ENCODE results near the gene STC2. TPM values are rescaled to one million over a fixed set of nuclear protein-coding genes. Genes with fewer than 3 reads are reported as not detected.

The STC2 gene
- polyA plus RNA-seq, 1 donor (not counting 4 experiments of a cell fraction or from before 2014, with no cell fraction given) = 4.3 TPM

DNA sequence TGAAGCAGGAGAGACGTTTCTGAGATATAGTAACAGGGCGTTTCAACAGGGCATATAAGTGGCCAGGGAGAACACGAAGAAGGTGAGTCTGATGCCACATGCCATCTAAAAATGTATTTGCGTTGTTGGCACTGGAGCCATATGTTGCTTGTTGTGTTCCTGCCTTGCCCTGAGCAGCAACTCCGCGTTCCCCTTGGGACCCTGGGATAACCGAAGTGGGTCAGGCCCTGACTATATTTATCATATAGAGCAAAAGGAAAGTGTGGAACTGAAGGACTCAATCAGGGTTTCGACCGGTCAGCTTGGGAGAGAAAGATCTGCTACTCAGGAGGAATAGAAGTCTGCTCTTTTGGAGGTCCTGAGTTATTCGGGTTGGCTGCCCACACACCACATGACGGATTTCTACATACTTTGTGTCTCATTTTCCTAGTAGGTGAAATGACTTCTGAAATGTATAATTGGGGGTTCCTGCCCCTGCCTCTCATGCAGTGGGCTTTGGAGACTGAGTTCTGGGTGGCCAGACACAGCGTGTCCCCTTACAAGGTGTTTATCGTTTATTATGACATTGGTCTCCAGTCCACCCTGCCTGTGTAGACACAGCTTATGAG, 3.0 kb downstream of the STC2 start:
- H3K36me3 ChIP-seq (ENCODE audit: control insufficient read depth in 2 of 2, extremely low read depth in 1 of 2, insufficient read depth in 2 of 2, low read length in 2 of 2) = peaks cover 0 to 14% of the 10 kb centered on the region in 2 experiments
- H3K4me1 ChIP-seq (ENCODE audit: control insufficient read depth, extremely low read depth, insufficient read depth, low read length) = peaks cover 45% of the 10 kb centered on the region
- H3K4me2 ChIP-seq (ENCODE audit: control insufficient read depth, extremely low read depth, insufficient read depth, low read depth, low read length) = peak overlapping the region; percentile 80
- peak overlapping the region in 1 of 3 experiments; percentile 87 for H3K4me3 ChIP-seq (ENCODE audit: control insufficient read depth in 2 of 3, extremely low read depth in 1 of 3, insufficient read depth in 2 of 3, low read depth in 1 of 3, low read length in 3 of 3)
- no peak for TF ChIP-seq EZH2 (IDR thresholded peaks at IDR 0.05; ENCODE audit: low read length)
- no peak for TF ChIP-seq CTCF (optimal IDR thresholded peaks at IDR 0.05 in 1 of 3, IDR thresholded peaks at IDR 0.05 in 1 of 3, conservative IDR thresholded peaks at IDR 0.05 in 1 of 3; ENCODE audit: extremely low read depth in 1 of 3, insufficient read depth in 2 of 3, low read length in 3 of 3)
- H3K9ac ChIP-seq (ENCODE audit: control insufficient read depth, extremely low read depth, insufficient read depth, low read length) = no peak overlapping the region
- dilution Hi-C loops (cut with MboI; ENCODE audit: extremely low pct_ligation_motif_present, low sequenced_read_pairs) = no loop called here
- no peaks in the 10 kb centered on the region for H3K9me1 ChIP-seq (ENCODE audit: control insufficient read depth, extremely low read depth, insufficient read depth, low read length)
- H3K27me3 ChIP-seq (ENCODE audit: control insufficient read depth, extremely low read depth, insufficient read depth, low read length) = peaks cover 35% of the 10 kb centered on the region
- DNase-seq (ENCODE audit: low read depth, low spot score) = no peak
- no peaks in the 10 kb centered on the region for H3K79me2 ChIP-seq (ENCODE audit: control insufficient read depth, insufficient read depth, low read length)
- H2AFZ ChIP-seq (ENCODE audit: control insufficient read depth, low read length) = no peak overlapping the region
- peaks cover 3% of the 10 kb centered on the region for H4K20me1 ChIP-seq (ENCODE audit: control insufficient read depth, extremely low read depth, insufficient read depth, low read length)
- no peak overlapping the region for H3K27ac ChIP-seq (ENCODE audit: control insufficient read depth, insufficient read depth, low read length)
- H3K9me3 ChIP-seq (ENCODE audit: control insufficient read depth, low read depth, low read length) = no peaks in the 10 kb centered on the region
- no peak for FAIRE-seq

GRCh38 chr5:173324115-173325001, 3.9 kb downstream of the STC2 start:
- peaks cover 35% of the 10 kb centered on the region for H3K27me3 ChIP-seq (ENCODE audit: control insufficient read depth, extremely low read depth, insufficient read depth, low read length)

More at GRCh38 chr5:173324115-173325001, 3.9 kb downstream of the STC2 start:
- Histone ChIP-seq H3K79me2 (ENCODE audit: control insufficient read depth, insufficient read depth, low read length) (no peaks in the 10 kb centered on the region), H3K36me3 (ENCODE audit: control insufficient read depth in 2 of 2, extremely low read depth in 1 of 2, insufficient read depth in 2 of 2, low read length in 2 of 2) (peaks cover 0 to 22% of the 10 kb centered on the region in 2 experiments), H3K27ac (ENCODE audit: control insufficient read depth, insufficient read depth, low read length) (no peak overlapping the region), H3K9ac (ENCODE audit: control insufficient read depth, extremely low read depth, insufficient read depth, low read length) (no peak overlapping the region), H3K4me1 (ENCODE audit: control insufficient read depth, extremely low read depth, insufficient read depth, low read length) (peaks cover 45% of the 10 kb centered on the region), H3K4me2 (ENCODE audit: control insufficient read depth, extremely low read depth, insufficient read depth, low read depth, low read length) (peak overlapping the region; percentile 33), H3K9me1 (ENCODE audit: control insufficient read depth, extremely low read depth, insufficient read depth, low read length) (no peaks in the 10 kb centered on the region), H3K4me3 (ENCODE audit: control insufficient read depth in 2 of 3, extremely low read depth in 1 of 3, insufficient read depth in 2 of 3, low read depth in 1 of 3, low read length in 3 of 3) (no peak overlapping the region), H3K9me3 (ENCODE audit: control insufficient read depth, low read depth, low read length) (no peaks in the 10 kb centered on the region), H2AFZ (ENCODE audit: control insufficient read depth, low read length) (peak overlapping the region; percentile 72), H4K20me1 (ENCODE audit: control insufficient read depth, extremely low read depth, insufficient read depth, low read length) (peaks cover 3% of the 10 kb centered on the region)
- dilution Hi-C loops (cut with MboI; ENCODE audit: extremely low pct_ligation_motif_present, low sequenced_read_pairs) = no loop called here
- no peak for FAIRE-seq
- no peak for DNase-seq (ENCODE audit: low read depth, low spot score)
- TF ChIP-seq CTCF (optimal IDR thresholded peaks at IDR 0.05 in 1 of 3, IDR thresholded peaks at IDR 0.05 in 1 of 3, conservative IDR thresholded peaks at IDR 0.05 in 1 of 3; ENCODE audit: extremely low read depth in 1 of 3, insufficient read depth in 2 of 3, low read length in 3 of 3) (no peak), EZH2 (IDR thresholded peaks at IDR 0.05; ENCODE audit: low read length) (no peak)

Data from keratinocyte (primary cell).